A673 (cell line): Measurements from ENCODE around the gene RANBP10. TPM values are rescaled to one million over a fixed set of nuclear protein-coding genes. Genes with fewer than 3 reads are reported as not detected.
"Not testable (repeated sequence)": the region's sequence is repeated elsewhere in the genome, so short reads cannot be mapped to it uniquely, and the experiment has no call there.

Source experiments
- BruUV-seq: library from RNA; stranded (reverse); fragments of 400-500 nt; replicated peaks from 2 replicates; lab custom pipeline; 2021; lab: Mats Ljungman, UMichigan
- CTCF ChIA-PET: fragments of 300-600 bp; sonication (Branson Sonifier 250); formaldehyde crosslinking; loops from one replicate; lab custom pipeline; 2022; ENCODE audit warnings: antibody characterized with exemption; lab: Charles Lee
- POLR2A ChIA-PET: fragments of 300-600 bp; sonication (Branson Sonifier 250); formaldehyde crosslinking; loops from one replicate; lab custom pipeline; 2022; ENCODE audit warnings: antibody characterized with exemption; ENCODE audit not compliant: low non-redundant PET; lab: Charles Lee
- DNase-seq: peaks from one replicate; pipeline ENCODE4 v3.0.0-alpha.2; 2015; ENCODE audit warnings: low spot score
- H3K27ac ChIP-seq: fragments of 200-600 bp; sonication (generic); 2 replicates; pipeline ENCODE4 v1.5.1; 2016; ENCODE audit warnings: mixed run types, low read depth, mild to moderate bottlenecking, mixed read lengths, antibody characterized with exemption, low read length; ENCODE audit not compliant: poor library complexity, severe bottlenecking
- H3K27me3 ChIP-seq: fragments of 200-600 bp; sonication (generic); replicated peaks from 2 replicates; pipeline ENCODE4 v1.6.1; 2017; ENCODE audit warnings: mixed run types, low read depth, mild to moderate bottlenecking, mixed read lengths, antibody characterized with exemption, low read length; ENCODE audit not compliant: insufficient read depth, poor library complexity
- H3K36me3 ChIP-seq: fragments of 200-600 bp; sonication (generic); 2 replicates; pipeline ENCODE4 v1.6.1; 2016; ENCODE audit warnings: mixed run types, mild to moderate bottlenecking, mixed read lengths, antibody characterized with exemption, low read length; ENCODE audit not compliant: insufficient read depth, poor library complexity, severe bottlenecking
- H3K4me1 ChIP-seq: fragments of 200-600 bp; sonication (generic); 2 replicates; pipeline ENCODE4 v1.6.1; 2017; ENCODE audit warnings: mixed run types, mild to moderate bottlenecking, mixed read lengths, antibody characterized with exemption, low read length; ENCODE audit not compliant: insufficient read depth, poor library complexity, severe bottlenecking
- H3K4me3 ChIP-seq: fragments of 200-600 bp; sonication (generic); 2 replicates; pipeline ENCODE4 v1.5.1; 2016; ENCODE audit warnings: low read depth, mixed run types, mild to moderate bottlenecking, mixed read lengths, low read length; ENCODE audit not compliant: poor library complexity, severe bottlenecking
- H3K9me3 ChIP-seq: fragments of 200-600 bp; sonication (generic); 2 replicates; pipeline ENCODE4 v1.6.1; 2016; ENCODE audit warnings: mixed run types, low read depth, mild to moderate bottlenecking, mixed read lengths, antibody characterized with exemption, low read length; ENCODE audit not compliant: poor library complexity, severe bottlenecking
- EZH2 ChIP-seq: fragments of 200-600 bp; sonication (generic); IDR thresholded peaks from 2 replicates; pipeline ENCODE4 v1.6.1; 2017; ENCODE audit warnings: borderline replicate concordance, low read depth, mild to moderate bottlenecking, mixed read lengths, antibody characterized with exemption, low read length; ENCODE audit not compliant: poor library complexity, severe bottlenecking
- intact Hi-C: fragments of 100-400 bp; cut with micrococcal nuclease; formaldehyde crosslinking; loops from one replicate; pipeline ENCODE4 v1.10.0; 2022; ENCODE audit not compliant: unreplicated experiment
- total RNA-seq: library from RNA; stranded (reverse); gene quantifications from 2 replicates; pipeline ENCODE4 v1.2.3, GENCODE V29; 2021
- TF ChIP-seq, protein P1 (sequence below): fragments of 300-800, 200-600 bp; sonication (generic); conservative IDR thresholded peaks from 2 replicates; pipeline ENCODE4 v1.5.1; 2017; ENCODE audit warnings: low read depth, mild to moderate bottlenecking, antibody characterized with exemption, low read length, moderate library complexity, mixed read lengths

Gene RANBP10
- total RNA-seq, 1 experiment from 2014 or later: 28.0 TPM

DNA sequence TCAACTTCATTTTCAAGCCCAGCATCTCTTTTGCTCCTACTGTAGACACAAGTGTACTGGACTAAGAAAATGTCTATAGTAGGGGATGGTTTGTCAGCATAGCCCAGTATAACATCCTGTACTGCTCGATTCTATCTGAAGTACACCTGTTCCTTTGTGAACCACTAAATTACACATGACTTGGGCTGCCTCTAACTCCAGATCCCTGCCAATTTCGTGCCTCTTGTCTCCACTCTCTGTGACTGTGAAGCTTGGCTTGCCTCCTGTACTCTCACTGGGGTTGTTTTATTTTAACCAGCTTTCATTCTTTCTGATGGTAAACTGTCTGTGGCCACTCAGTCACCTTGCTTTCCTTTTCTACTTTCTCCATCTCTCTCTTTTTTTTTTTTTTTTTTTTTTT lies 111.7 kb downstream of the RANBP10 start:
- H3K4me3 ChIP-seq: no peak overlapping the region
- no peaks in the 10 kb centered on the region for H3K36me3 ChIP-seq
- no peaks in the 10 kb centered on the region for H3K27me3 ChIP-seq
- H3K27ac ChIP-seq: no peak overlapping the region
- no peaks in the 10 kb centered on the region for H3K9me3 ChIP-seq
- H3K4me1 ChIP-seq: peaks cover 5% of the 10 kb centered on the region
- DNase-seq: no peak
- ChIA-PET CTCF (no interaction called here), POLR2A (no interaction called here)
- no TSS peak for BruUV-seq
- TF ChIP-seq, protein P1, sequence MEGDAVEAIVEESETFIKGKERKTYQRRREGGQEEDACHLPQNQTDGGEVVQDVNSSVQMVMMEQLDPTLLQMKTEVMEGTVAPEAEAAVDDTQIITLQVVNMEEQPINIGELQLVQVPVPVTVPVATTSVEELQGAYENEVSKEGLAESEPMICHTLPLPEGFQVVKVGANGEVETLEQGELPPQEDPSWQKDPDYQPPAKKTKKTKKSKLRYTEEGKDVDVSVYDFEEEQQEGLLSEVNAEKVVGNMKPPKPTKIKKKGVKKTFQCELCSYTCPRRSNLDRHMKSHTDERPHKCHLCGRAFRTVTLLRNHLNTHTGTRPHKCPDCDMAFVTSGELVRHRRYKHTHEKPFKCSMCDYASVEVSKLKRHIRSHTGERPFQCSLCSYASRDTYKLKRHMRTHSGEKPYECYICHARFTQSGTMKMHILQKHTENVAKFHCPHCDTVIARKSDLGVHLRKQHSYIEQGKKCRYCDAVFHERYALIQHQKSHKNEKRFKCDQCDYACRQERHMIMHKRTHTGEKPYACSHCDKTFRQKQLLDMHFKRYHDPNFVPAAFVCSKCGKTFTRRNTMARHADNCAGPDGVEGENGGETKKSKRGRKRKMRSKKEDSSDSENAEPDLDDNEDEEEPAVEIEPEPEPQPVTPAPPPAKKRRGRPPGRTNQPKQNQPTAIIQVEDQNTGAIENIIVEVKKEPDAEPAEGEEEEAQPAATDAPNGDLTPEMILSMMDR: no peak
- TF ChIP-seq EZH2: no peak
- intact Hi-C loops: no loop called here

- H3K27me3 ChIP-seq, BruUV-seq, H3K4me1 ChIP-seq, H3K36me3 ChIP-seq, intact Hi-C loops, DNase-seq, H3K4me3 ChIP-seq, POLR2A ChIA-PET, H3K9me3 ChIP-seq, H3K27ac ChIP-seq, CTCF ChIA-PET: not testable (repeated sequence)
Observed at GRCh38 chr16:67693517-67694285, 112.7 kb downstream of the RANBP10 start.

- Histone ChIP-seq H3K4me3 (no peak overlapping the region), H3K36me3 (peaks cover 16% of the 10 kb centered on the region), H3K4me1 (no peaks in the 10 kb centered on the region), H3K27ac (no peak overlapping the region), H3K27me3 (no peaks in the 10 kb centered on the region), H3K9me3 (no peaks in the 10 kb centered on the region)
- BruUV-seq: no TSS peak
- intact Hi-C loops: no loop called here
- DNase-seq: no peak
- POLR2A ChIA-PET: no interaction called here
- CTCF ChIA-PET: no interaction called here
- TF ChIP-seq, protein P1: no peak
- TF ChIP-seq EZH2: no peak
Observed at GRCh38 chr16:67685388-67686112, 120.8 kb downstream of the RANBP10 start.
